Testis (tissue), 3 donors: Measurements from ENCODE around the gene PUM1. TPM values are rescaled to one million over a fixed set of nuclear protein-coding genes. Genes with fewer than 3 reads are reported as not detected.

Experiments used
- DNase-seq: peaks from one replicate; pipeline ENCODE4 v3.0.0-alpha.2; 2019
- H3K27ac ChIP-seq, 2 donors: fragments of 200-600 bp; sonication (generic); one replicate each; pipeline ENCODE4 v1.5.1; 2019
- H3K27me3 ChIP-seq: fragments of 200-600 bp; sonication (generic); one replicate; pipeline ENCODE4 v1.5.1; 2019
- H3K36me3 ChIP-seq: fragments of 200-600 bp; sonication (generic); one replicate; pipeline ENCODE4 v1.5.1; 2017; ENCODE audit warnings: low read depth; ENCODE audit errors: missing control alignments
- H3K4me1 ChIP-seq: fragments of 200-600 bp; sonication (generic); one replicate; pipeline ENCODE4 v1.5.1; 2019
- H3K4me3 ChIP-seq, 2 donors: fragments of 200-600 bp; sonication (generic); one replicate each; pipeline ENCODE4 v1.5.1; 2017 to 2019
- H3K9me3 ChIP-seq: fragments of 200-600 bp; sonication (generic); one replicate; pipeline ENCODE4 v1.5.1; 2017
- CTCF ChIP-seq, 3 experiments: fragments of 450-650 bp in 2 of 3; fragments of 200-600 bp in 1 of 3; sonication (generic) in 1 of 3; IDR thresholded peaks; one replicate each; pipeline ENCODE4 v1.5.1; 2016 to 2019; ENCODE audit warnings: antibody characterized with exemption in 3 of 3, mild to moderate bottlenecking in 2 of 3, moderate library complexity in 1 of 3
- POLR2A ChIP-seq: fragments of 450-650 bp; IDR thresholded peaks from one replicate; pipeline ENCODE4 v1.6.1; 2017; ENCODE audit warnings: antibody characterized with exemption, mild to moderate bottlenecking, moderate library complexity
- WGBS, 2 donors: methylation state at CpG; one replicate each; pipeline ENCODE4 v1.1.5; 2018; 5-methylcytosine and 5-hydroxymethylcytosine counted together
- intact Hi-C: fragments of 100-400 bp; cut with DNase I; formaldehyde crosslinking; loops from one replicate; pipeline ENCODE4 v1.15.1; 2023; ENCODE audit warnings: low total_unique reads
- polyA plus RNA-seq: library from polyadenylated mRNA; stranded (reverse); fragments of 350-450 nt; fragmentation: Illumina TruSeq; extraction: RNeasy Lipid Tissue Mini Kit (QIAGEN cat#74804); gene quantifications from one replicate; pipeline ENCODE4 v1.2.3, GENCODE V29; 2014; ENCODE audit warnings: low read depth, low replicate concordance; ENCODE audit not compliant: insufficient read depth
- total RNA-seq, 2 donors: library from RNA; depleted of rRNA; stranded (reverse); fragments of >200 nt; gene quantifications; one replicate each; pipeline ENCODE4 v1.2.3, GENCODE V29; 2016

Gene PUM1
- total and polyA plus RNA-seq, 3 donors from 2014 or later = 41.3 to 89.0 (median 70.5) TPM

- 49 to 51% methylated on average over 7 of the region's 7 CpGs for WGBS, 2 donors
- no peaks in the 10 kb centered on the region for H3K9me3 ChIP-seq
- peak; percentile 18 for DNase-seq
- no peak overlapping the region for H3K4me3 ChIP-seq
- H3K36me3 ChIP-seq = no peaks in the 10 kb centered on the region
- intact Hi-C loops = no loop called here
- no peak overlapping the region for H3K27ac ChIP-seq
- no peaks in the 10 kb centered on the region for H3K27me3 ChIP-seq
- H3K4me1 ChIP-seq = no peaks in the 10 kb centered on the region
- TF ChIP-seq POLR2A (no peak), CTCF (IDR thresholded peaks at IDR 0.05) (no peak)
Observed at GRCh38 chr1:30920827-30921226, 144.7 kb downstream of the PUM1 start.

GRCh38 chr1:30919025-30919881, 146.3 kb downstream of the PUM1 start:
- intact Hi-C loops = loop anchor here (10.0 kb wide), 1 partner anchor 194 kb away; the partner anchor contains the start of gene MATN1
- peak; percentile 21 for DNase-seq
- WGBS, 2 donors = 64 to 70% methylated on average over 10 of the region's 10 CpGs

GRCh38 chr1:30916296-30916695, 149.2 kb downstream of the PUM1 start:
- intact Hi-C loops = loop anchor here (10.0 kb wide), 1 partner anchor 191 kb away; the partner anchor contains the start of gene MATN1
- 84 to 91% methylated on average over 12 of the region's 12 CpGs for WGBS, 2 donors
- H3K9me3 ChIP-seq = no peaks in the 10 kb centered on the region

More at GRCh38 chr1:30919025-30919881, 146.3 kb downstream of the PUM1 start:
- Histone ChIP-seq H3K9me3 (no peaks in the 10 kb centered on the region), H3K27ac (no peak overlapping the region), H3K27me3 (no peaks in the 10 kb centered on the region), H3K4me1 (no peaks in the 10 kb centered on the region), H3K4me3 (no peak overlapping the region), H3K36me3 (no peaks in the 10 kb centered on the region)
- no peak for TF ChIP-seq POLR2A
- TF ChIP-seq CTCF (IDR thresholded peaks at IDR 0.05) = no peak

GRCh38 chr1:30915491-30916230, 149.9 kb downstream of the PUM1 start:
- WGBS, 2 donors = 91 to 95% methylated on average over 6 to 13 of the region's 13 CpGs
- intact Hi-C loops = loop anchor here (10.0 kb wide), 1 partner anchor 191 kb away; the partner anchor contains the start of gene MATN1

More at GRCh38 chr1:30916296-30916695, 149.2 kb downstream of the PUM1 start:
- Histone ChIP-seq H3K36me3 (no peaks in the 10 kb centered on the region), H3K27ac (no peak overlapping the region), H3K27me3 (no peaks in the 10 kb centered on the region), H3K4me3 (no peak overlapping the region), H3K4me1 (no peaks in the 10 kb centered on the region)
- no peak for DNase-seq
- no peak for TF ChIP-seq CTCF (IDR thresholded peaks at IDR 0.05)
- TF ChIP-seq POLR2A = no peak

More at GRCh38 chr1:30915491-30916230, 149.9 kb downstream of the PUM1 start:
- Histone ChIP-seq H3K27me3 (no peaks in the 10 kb centered on the region), H3K4me1 (no peaks in the 10 kb centered on the region), H3K4me3 (no peak overlapping the region), H3K9me3 (no peaks in the 10 kb centered on the region), H3K27ac (no peak overlapping the region), H3K36me3 (no peaks in the 10 kb centered on the region)
- no peak for DNase-seq
- TF ChIP-seq POLR2A (no peak), CTCF (IDR thresholded peaks at IDR 0.05) (no peak)
